Uterus (tissue), 2 donors: ENCODE results near the gene LAMA5.

Experiments
- POLR2A ChIP-seq, 2 donors: fragments of 450-650 bp; IDR thresholded peaks; one replicate each; pipeline ENCODE4 v1.6.1; 2016; ENCODE audit warnings: antibody characterized with exemption in 2 of 2, mild to moderate bottlenecking in 1 of 2, moderate library complexity in 1 of 2
- TF ChIP-seq, protein P1 (sequence below), 4 experiments: fragments of 200-600 bp in 2 of 4; fragments of 450-650 bp in 2 of 4; sonication (generic) in 2 of 4; IDR thresholded peaks; one replicate each; pipeline ENCODE4 v1.5.1; 2016 to 2019; ENCODE audit warnings: antibody characterized with exemption in 4 of 4, mild to moderate bottlenecking in 2 of 4, moderate library complexity in 1 of 4

DNA sequence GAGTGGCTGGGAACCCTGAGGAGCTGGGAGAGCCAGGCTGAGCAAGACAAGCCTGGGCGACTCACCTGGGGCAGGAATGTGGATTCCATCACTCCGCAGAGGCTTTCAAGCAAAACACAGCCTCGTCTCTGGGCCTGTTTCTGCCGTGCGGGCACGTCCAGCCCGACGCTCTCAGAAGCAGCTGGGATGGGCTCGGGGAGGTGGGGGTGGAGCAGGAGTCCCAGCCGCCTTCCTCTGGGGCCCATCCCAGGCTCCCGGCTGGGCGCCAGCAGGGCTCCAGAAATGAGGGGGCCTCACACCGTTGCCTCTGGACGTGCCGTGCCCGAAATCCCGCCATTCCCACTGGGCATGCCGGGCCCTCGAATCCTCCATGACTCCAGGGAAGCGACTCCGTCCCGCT, 11.1 kb upstream of the LAMA5 start:
- TF ChIP-seq, protein P1, sequence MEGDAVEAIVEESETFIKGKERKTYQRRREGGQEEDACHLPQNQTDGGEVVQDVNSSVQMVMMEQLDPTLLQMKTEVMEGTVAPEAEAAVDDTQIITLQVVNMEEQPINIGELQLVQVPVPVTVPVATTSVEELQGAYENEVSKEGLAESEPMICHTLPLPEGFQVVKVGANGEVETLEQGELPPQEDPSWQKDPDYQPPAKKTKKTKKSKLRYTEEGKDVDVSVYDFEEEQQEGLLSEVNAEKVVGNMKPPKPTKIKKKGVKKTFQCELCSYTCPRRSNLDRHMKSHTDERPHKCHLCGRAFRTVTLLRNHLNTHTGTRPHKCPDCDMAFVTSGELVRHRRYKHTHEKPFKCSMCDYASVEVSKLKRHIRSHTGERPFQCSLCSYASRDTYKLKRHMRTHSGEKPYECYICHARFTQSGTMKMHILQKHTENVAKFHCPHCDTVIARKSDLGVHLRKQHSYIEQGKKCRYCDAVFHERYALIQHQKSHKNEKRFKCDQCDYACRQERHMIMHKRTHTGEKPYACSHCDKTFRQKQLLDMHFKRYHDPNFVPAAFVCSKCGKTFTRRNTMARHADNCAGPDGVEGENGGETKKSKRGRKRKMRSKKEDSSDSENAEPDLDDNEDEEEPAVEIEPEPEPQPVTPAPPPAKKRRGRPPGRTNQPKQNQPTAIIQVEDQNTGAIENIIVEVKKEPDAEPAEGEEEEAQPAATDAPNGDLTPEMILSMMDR (IDR thresholded peaks at IDR 0.05): no peak
- no peak for TF ChIP-seq POLR2A (IDR thresholded peaks at IDR 0.05)
